HCT116 (cell line): ENCODE data around the gene TPTE2. TPM values are rescaled to one million over a fixed set of nuclear protein-coding genes. Genes with fewer than 3 reads are reported as not detected.

Experiments
- total RNA-seq: library from RNA; stranded (reverse); gene quantifications from one replicate; pipeline ENCODE4 v1.2.1, GENCODE V29; 2021; ENCODE audit not compliant: unreplicated experiment

TPTE2 gene
- total RNA-seq, 1 experiment from 2014 or later = not detected

Other genes with a start within 250 kb of the TPTE2 start
- 21.5 TPM for gene MPHOSPH8, start 72.1 kb upstream of the TPTE2 start, total RNA-seq
- 57.7 TPM for gene PSPC1, start 221.4 kb upstream of the TPTE2 start, total RNA-seq